Stomach (tissue), 9 donors: ENCODE data around the gene C16orf78. TPM values are rescaled to one million over a fixed set of nuclear protein-coding genes. Genes with fewer than 3 reads are reported as not detected.

Experiments used
- DNase-seq, 2 donors: peaks; one replicate each; pipeline versions ENCODE4 v3.0.0 to v3.0.0-alpha.2; 2013 to 2019
- H3K27ac ChIP-seq, 5 donors: fragments of 200-600 bp in 4 of 5; sonication (generic) in 4 of 5; one replicate each; pipeline ENCODE4 v1.5.1; 2013 to 2019; ENCODE audit warnings: mild to moderate bottlenecking in 1 of 5, moderate library complexity in 1 of 5
- H3K27me3 ChIP-seq, 3 donors: fragments of 200-600 bp; sonication (generic); one replicate each; pipeline ENCODE4 v1.5.1; 2017 to 2019; ENCODE audit warnings: mixed run types in 1 of 3
- H3K36me3 ChIP-seq, 4 donors: fragments of 200-600 bp; sonication (generic); 1 replicate in 3 of 4; 2 replicates in 1 of 4; pipeline ENCODE4 v1.5.1; 2016 to 2019
- H3K4me1 ChIP-seq, 4 donors: fragments of 200-600 bp; sonication (generic); one replicate each; pipeline ENCODE4 v1.5.1; 2016 to 2019
- H3K4me3 ChIP-seq, 4 donors: fragments of 200-600 bp; sonication (generic) in 3 of 4; one replicate each; pipeline ENCODE4 v1.5.1; 2016 to 2019; ENCODE audit warnings: mild to moderate bottlenecking in 1 of 4
- H3K9me3 ChIP-seq, 4 donors: fragments of 200-600 bp; sonication (generic); one replicate each; pipeline ENCODE4 v1.5.1; 2016 to 2019
- EP300 ChIP-seq: sonication (generic); formaldehyde crosslinking; IDR thresholded peaks from one replicate; pipeline ENCODE4 v1.6.1; 2017; ENCODE audit warnings: antibody characterized with exemption
- POLR2A ChIP-seq, 4 donors: fragments of 450-650 bp; IDR thresholded peaks; one replicate each; pipeline ENCODE4 v1.6.1; 2016; ENCODE audit warnings: antibody characterized with exemption in 4 of 4, control low read depth in 2 of 4, mild to moderate bottlenecking in 1 of 4, moderate library complexity in 1 of 4
- POLR2AphosphoS5 ChIP-seq, 3 donors: sonication (generic); formaldehyde crosslinking; IDR thresholded peaks; one replicate each; pipeline ENCODE4 v1.6.1; 2016; ENCODE audit warnings: antibody characterized with exemption in 3 of 3
- WGBS, 5 donors: extraction: QIAGEN DNeasy Blood & Tissue Kit in 3 of 5; methylation state at CpG; one replicate each; pipeline versions ENCODE4 v1.1.5 to v1.1.7; 2013 to 2018; 5-methylcytosine and 5-hydroxymethylcytosine counted together
- intact Hi-C: fragments of 100-400 bp; cut with DNase I; formaldehyde crosslinking; loops from one replicate; pipeline ENCODE4 v1.15.1; 2023; ENCODE audit warnings: low total_unique reads
- polyA plus RNA-seq, 3 donors: library from polyadenylated mRNA; stranded (reverse); fragments of 200-250 nt; gene quantifications; one replicate each; pipeline ENCODE4 v1.2.3, GENCODE V29; 2013
- total RNA-seq, 5 donors: library from RNA; depleted of rRNA; stranded (reverse); fragments of >200 nt; gene quantifications; one replicate each; pipeline versions ENCODE4 v1.1.0 to v1.2.3, GENCODE V29; 2014 to 2016
- TF ChIP-seq, protein P1 (sequence below), 7 experiments: fragments of 450-650 bp in 4 of 7; fragments of 200-600 bp in 3 of 7; sonication (generic) in 3 of 7; IDR thresholded peaks; one replicate each; pipeline ENCODE4 v1.5.1; 2016 to 2019; ENCODE audit warnings: antibody characterized with exemption in 7 of 7, control low read depth in 2 of 7, mild to moderate bottlenecking in 1 of 7
- donor health status: healthy with polysubstance abuse.
- donor health status: Bipolar disorder and iron deficiency.
- donor health status: healthy.

C16orf78 gene
- total and polyA plus RNA-seq, 8 donors: not detected

DNA sequence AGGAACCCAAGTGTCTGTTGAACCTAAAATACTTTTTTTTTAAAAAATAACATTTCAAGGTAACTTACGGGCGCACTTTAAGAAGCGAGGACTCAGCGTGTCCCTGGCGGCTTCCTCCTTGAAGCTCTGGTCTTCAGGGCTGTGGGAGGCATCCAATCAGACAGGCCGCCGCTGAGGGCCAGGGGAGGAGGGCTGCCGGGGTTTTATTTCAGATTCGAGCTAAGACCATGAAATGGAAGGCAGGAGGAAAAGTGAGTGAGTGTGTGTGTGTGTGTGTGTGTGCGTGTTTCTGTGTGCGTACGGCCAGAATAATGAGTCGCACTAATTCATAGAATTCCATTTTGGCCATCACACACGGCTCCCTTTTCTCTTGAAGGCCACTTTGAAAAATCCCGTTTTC, 41.1 kb downstream of the C16orf78 start:
- TF ChIP-seq POLR2A (IDR thresholded peaks at IDR 0.05) (no peak), EP300 (no peak), POLR2AphosphoS5 (IDR thresholded peaks at IDR 0.05) (no peak)
- TF ChIP-seq, protein P1, sequence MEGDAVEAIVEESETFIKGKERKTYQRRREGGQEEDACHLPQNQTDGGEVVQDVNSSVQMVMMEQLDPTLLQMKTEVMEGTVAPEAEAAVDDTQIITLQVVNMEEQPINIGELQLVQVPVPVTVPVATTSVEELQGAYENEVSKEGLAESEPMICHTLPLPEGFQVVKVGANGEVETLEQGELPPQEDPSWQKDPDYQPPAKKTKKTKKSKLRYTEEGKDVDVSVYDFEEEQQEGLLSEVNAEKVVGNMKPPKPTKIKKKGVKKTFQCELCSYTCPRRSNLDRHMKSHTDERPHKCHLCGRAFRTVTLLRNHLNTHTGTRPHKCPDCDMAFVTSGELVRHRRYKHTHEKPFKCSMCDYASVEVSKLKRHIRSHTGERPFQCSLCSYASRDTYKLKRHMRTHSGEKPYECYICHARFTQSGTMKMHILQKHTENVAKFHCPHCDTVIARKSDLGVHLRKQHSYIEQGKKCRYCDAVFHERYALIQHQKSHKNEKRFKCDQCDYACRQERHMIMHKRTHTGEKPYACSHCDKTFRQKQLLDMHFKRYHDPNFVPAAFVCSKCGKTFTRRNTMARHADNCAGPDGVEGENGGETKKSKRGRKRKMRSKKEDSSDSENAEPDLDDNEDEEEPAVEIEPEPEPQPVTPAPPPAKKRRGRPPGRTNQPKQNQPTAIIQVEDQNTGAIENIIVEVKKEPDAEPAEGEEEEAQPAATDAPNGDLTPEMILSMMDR (IDR thresholded peaks at IDR 0.05): no peak
- peaks cover 0 to 39% (median 0%) of the 10 kb centered on the region in 3 donors for H3K27me3 ChIP-seq
- no peak overlapping the region for H3K27ac ChIP-seq
- no peak for DNase-seq
- no peak overlapping the region for H3K4me3 ChIP-seq
- 90 to 91% (median 90%) methylated on average over 15 of the region's 15 CpGs for WGBS, 5 donors
- no peaks in the 10 kb centered on the region for H3K36me3 ChIP-seq
- intact Hi-C loops: loop anchor here (5.0 kb wide), 1 partner anchor 508 kb away; no protein-coding TSS in a partner anchor
- no peaks in the 10 kb centered on the region for H3K9me3 ChIP-seq
- peaks cover 0 to 4% (median 0%) of the 10 kb centered on the region in 4 donors for H3K4me1 ChIP-seq

DNA sequence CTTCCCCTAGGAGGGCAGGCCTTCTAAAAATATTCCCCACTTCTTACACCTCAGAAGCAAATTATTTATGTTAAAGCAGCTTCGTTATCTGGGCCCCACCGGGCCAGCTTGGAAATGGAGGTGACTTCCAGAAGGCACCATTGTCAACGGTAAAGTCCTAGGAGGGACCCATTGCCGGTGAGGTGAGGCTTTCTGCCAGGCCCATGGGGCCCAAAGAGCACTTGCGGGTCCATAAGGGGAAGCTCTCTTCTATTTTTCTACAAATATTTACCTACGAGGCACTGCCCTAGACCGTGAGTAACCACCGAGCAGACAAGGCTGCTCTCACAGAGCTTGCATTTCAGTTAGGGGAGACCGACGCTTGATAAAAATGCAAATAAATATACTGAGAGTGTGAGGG, 41.5 kb downstream of the C16orf78 start:
- DNase-seq: no peak
- H3K9me3 ChIP-seq: no peaks in the 10 kb centered on the region
- TF ChIP-seq, protein P1 (IDR thresholded peaks at IDR 0.05): no peak
- TF ChIP-seq EP300 (no peak), POLR2A (IDR thresholded peaks at IDR 0.05) (no peak), POLR2AphosphoS5 (IDR thresholded peaks at IDR 0.05) (no peak)
- intact Hi-C loops: no loop called here
- H3K27me3 ChIP-seq: peaks cover 0 to 39% (median 0%) of the 10 kb centered on the region in 3 donors
- peaks cover 0 to 4% (median 0%) of the 10 kb centered on the region in 4 donors for H3K4me1 ChIP-seq
- no peak overlapping the region for H3K4me3 ChIP-seq
- H3K27ac ChIP-seq: no peak overlapping the region
- H3K36me3 ChIP-seq: no peaks in the 10 kb centered on the region
- 45 to 68% (median 66%) methylated on average over 10 of the region's 10 CpGs for WGBS, 5 donors

DNA sequence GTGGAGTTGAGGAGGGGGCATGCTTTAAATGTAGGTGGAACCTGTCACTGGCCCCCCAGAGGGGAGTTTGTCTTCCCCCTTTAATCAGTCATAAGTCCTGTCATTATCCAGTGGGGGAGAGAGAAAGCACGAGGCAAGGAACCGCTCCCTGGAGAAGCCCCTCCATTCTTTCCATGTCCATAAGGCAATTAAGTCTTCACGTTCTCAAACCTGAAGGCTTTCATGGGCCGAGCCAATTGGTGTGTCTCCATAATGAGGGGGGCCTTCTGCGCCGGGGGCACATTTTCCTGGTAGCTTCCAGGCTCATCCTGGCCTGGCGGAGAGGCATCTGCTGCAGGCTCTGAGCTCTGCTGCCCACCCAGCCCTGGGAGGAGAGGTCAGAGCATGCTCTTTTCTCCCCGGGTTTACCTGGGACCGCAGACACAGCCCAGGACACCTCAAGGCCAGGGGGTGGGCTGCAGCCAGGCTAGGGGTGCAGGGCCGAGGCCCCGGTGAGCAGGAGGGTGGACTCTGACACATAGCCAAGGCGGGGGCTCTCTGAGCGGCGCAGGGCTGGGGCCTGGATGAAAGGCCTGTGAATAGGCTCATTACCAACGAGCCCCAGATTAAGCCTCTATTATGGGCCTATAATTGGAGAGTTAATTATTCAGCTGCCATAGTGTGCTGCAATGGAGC, 42.5 kb downstream of the C16orf78 start:
- Histone ChIP-seq H3K4me1 (peaks cover 0 to 4% (median 0%) of the 10 kb centered on the region in 4 donors), H3K27me3 (peaks cover 0 to 37% (median 0%) of the 10 kb centered on the region in 3 donors), H3K27ac (no peak overlapping the region), H3K9me3 (no peaks in the 10 kb centered on the region), H3K36me3 (no peaks in the 10 kb centered on the region), H3K4me3 (no peak overlapping the region)
- WGBS, 5 donors: 82 to 95% (median 84%) methylated on average over 5 to 15 of the region's 15 CpGs
- DNase-seq: no peak
- intact Hi-C loops: no loop called here
- TF ChIP-seq EP300 (no peak), POLR2AphosphoS5 (IDR thresholded peaks at IDR 0.05) (no peak), POLR2A (IDR thresholded peaks at IDR 0.05) (no peak)
- TF ChIP-seq, protein P1 (IDR thresholded peaks at IDR 0.05): no peak

DNA sequence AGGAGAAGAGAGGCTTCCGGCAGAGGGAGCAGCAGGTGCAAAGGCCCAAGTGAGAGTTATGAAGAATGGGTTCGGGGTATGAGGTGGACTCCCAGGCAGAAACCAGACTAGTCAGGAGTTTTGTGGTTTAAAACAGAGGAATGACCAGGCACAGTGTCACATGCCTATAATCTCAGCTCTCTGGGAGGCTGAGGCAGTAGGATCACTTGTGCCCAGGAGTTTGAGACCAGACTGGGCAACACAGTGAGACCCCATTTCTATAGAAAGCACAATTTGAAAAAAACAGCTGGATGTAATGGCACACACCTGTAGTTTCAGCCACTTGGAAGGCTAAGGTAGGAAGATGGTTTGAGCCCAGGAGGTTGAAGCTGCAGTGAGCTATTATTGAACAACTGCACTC, 43.8 kb downstream of the C16orf78 start:
- 81 to 100% (median 93%) methylated on average over 2 of the region's 2 CpGs for WGBS, 5 donors
- H3K36me3 ChIP-seq: no peaks in the 10 kb centered on the region
- intact Hi-C loops: no loop called here

More for the DNA sequence above, 43.8 kb downstream of the C16orf78 start:
- Histone ChIP-seq H3K4me1 (peaks cover 0 to 4% (median 0%) of the 10 kb centered on the region in 4 donors), H3K9me3 (no peaks in the 10 kb centered on the region), H3K4me3 (no peak overlapping the region), H3K27ac (no peak overlapping the region), H3K27me3 (peaks cover 0 to 29% (median 0%) of the 10 kb centered on the region in 3 donors)
- no peak for TF ChIP-seq POLR2A (IDR thresholded peaks at IDR 0.05)
- TF ChIP-seq POLR2AphosphoS5 (IDR thresholded peaks at IDR 0.05): no peak
- TF ChIP-seq, protein P1 (IDR thresholded peaks at IDR 0.05): no peak
- no peak for DNase-seq
